Panc1 (cell line): ENCODE results near the gene FTSJ1.

Source experiments
- POLR2AphosphoS5 ChIP-seq: IDR thresholded peaks from 2 replicates; pipeline ENCODE4 v1.6.1; 2012; ENCODE audit warnings: mild to moderate bottlenecking, low read depth, low read length, moderate library complexity
- TCF7L2 ChIP-seq: IDR thresholded peaks from 2 replicates; pipeline ENCODE4 v1.6.1; 2011; ENCODE audit warnings: mild to moderate bottlenecking, low read depth, low read length, inconsistent platforms
- TF ChIP-seq, protein P1 (sequence below): fragments of 450-650 bp; IDR thresholded peaks from 2 replicates; pipeline ENCODE4 v1.5.1; 2017; ENCODE audit warnings: mild to moderate bottlenecking
- TF ChIP-seq, protein P2 (sequence below), 2 experiments: IDR thresholded peaks; 2 replicates each; pipeline ENCODE4 v1.6.1; 2011 to 2012; ENCODE audit warnings: low read depth in 2 of 2, control low read depth in 1 of 2, low read length in 1 of 2, mild to moderate bottlenecking in 1 of 2, moderate library complexity in 1 of 2; ENCODE audit not compliant: insufficient read depth in 1 of 2

DNA sequence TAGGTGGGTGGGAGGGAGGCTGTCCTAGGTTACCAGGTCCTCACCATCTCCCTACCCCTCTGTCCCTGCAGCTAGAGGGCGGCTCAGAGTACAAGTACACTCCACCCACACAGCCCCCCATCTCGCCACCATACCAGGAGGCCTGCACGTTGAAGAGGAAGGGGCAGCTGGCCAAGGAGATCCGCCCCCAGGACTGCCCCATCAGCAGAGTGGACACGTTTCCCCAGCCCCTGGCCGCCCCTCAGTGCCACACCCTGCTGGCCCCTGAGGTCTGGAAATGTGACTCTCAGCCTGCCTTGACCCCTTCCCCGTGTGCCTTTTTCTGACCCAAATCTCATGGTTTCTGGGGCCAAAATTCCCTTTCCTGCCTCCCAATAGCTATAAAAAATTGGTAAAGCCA is 6.5 kb downstream of the FTSJ1 start:
- TF ChIP-seq, protein P1, sequence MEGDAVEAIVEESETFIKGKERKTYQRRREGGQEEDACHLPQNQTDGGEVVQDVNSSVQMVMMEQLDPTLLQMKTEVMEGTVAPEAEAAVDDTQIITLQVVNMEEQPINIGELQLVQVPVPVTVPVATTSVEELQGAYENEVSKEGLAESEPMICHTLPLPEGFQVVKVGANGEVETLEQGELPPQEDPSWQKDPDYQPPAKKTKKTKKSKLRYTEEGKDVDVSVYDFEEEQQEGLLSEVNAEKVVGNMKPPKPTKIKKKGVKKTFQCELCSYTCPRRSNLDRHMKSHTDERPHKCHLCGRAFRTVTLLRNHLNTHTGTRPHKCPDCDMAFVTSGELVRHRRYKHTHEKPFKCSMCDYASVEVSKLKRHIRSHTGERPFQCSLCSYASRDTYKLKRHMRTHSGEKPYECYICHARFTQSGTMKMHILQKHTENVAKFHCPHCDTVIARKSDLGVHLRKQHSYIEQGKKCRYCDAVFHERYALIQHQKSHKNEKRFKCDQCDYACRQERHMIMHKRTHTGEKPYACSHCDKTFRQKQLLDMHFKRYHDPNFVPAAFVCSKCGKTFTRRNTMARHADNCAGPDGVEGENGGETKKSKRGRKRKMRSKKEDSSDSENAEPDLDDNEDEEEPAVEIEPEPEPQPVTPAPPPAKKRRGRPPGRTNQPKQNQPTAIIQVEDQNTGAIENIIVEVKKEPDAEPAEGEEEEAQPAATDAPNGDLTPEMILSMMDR: no peak
- TF ChIP-seq TCF7L2 (no peak), POLR2AphosphoS5 (no peak)
- TF ChIP-seq, protein P2, sequence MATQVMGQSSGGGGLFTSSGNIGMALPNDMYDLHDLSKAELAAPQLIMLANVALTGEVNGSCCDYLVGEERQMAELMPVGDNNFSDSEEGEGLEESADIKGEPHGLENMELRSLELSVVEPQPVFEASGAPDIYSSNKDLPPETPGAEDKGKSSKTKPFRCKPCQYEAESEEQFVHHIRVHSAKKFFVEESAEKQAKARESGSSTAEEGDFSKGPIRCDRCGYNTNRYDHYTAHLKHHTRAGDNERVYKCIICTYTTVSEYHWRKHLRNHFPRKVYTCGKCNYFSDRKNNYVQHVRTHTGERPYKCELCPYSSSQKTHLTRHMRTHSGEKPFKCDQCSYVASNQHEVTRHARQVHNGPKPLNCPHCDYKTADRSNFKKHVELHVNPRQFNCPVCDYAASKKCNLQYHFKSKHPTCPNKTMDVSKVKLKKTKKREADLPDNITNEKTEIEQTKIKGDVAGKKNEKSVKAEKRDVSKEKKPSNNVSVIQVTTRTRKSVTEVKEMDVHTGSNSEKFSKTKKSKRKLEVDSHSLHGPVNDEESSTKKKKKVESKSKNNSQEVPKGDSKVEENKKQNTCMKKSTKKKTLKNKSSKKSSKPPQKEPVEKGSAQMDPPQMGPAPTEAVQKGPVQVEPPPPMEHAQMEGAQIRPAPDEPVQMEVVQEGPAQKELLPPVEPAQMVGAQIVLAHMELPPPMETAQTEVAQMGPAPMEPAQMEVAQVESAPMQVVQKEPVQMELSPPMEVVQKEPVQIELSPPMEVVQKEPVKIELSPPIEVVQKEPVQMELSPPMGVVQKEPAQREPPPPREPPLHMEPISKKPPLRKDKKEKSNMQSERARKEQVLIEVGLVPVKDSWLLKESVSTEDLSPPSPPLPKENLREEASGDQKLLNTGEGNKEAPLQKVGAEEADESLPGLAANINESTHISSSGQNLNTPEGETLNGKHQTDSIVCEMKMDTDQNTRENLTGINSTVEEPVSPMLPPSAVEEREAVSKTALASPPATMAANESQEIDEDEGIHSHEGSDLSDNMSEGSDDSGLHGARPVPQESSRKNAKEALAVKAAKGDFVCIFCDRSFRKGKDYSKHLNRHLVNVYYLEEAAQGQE (IDR thresholded peaks at IDR 0.05; ENCODE audit: insufficient read depth in 1 of 2, low read depth in 2 of 2, low read length in 1 of 2): no peak
